SK-N-MC (cell line): ENCODE results near the gene MCM8.

Experiments used
- DNase-seq: peaks from one replicate; pipeline ENCODE4 v3.0.0-alpha.2; 2011; ENCODE audit warnings: low read depth, low spot score
- H3K27ac ChIP-seq: fragments of 200-600 bp; sonication (generic); 2 replicates; pipeline ENCODE4 v1.5.1; 2016; ENCODE audit warnings: mixed run types
- H3K36me3 ChIP-seq: fragments of 200-600 bp; sonication (generic); 2 replicates; pipeline ENCODE4 v1.6.1; 2017; ENCODE audit warnings: antibody characterized with exemption, low read length, mixed read lengths; ENCODE audit not compliant: insufficient read depth
- H3K4me3 ChIP-seq: fragments of 200-600 bp; sonication (generic); 2 replicates; pipeline ENCODE4 v1.5.1; 2016
- H3K9ac ChIP-seq: fragments of 200-600 bp; sonication (generic); 2 replicates; pipeline ENCODE4 v1.8.0; 2017; ENCODE audit warnings: mixed run types, mixed read lengths; ENCODE audit not compliant: insufficient read length
- H3K9me3 ChIP-seq: fragments of 200-600 bp; sonication (generic); 2 replicates; pipeline ENCODE4 v1.6.1; 2017; ENCODE audit warnings: low read depth, mild to moderate bottlenecking, antibody characterized with exemption, low read length, moderate library complexity, mixed read lengths
- EZH2 ChIP-seq: fragments of 200-600 bp; sonication (generic); IDR thresholded peaks from one replicate; pipeline ENCODE4 v1.6.1; 2017; ENCODE audit warnings: antibody characterized with exemption
- FOXP2 ChIP-seq: optimal IDR thresholded peaks from 2 replicates; pipeline ENCODE3; 2011; ENCODE audit warnings: mild to moderate bottlenecking, moderate library complexity; ENCODE audit not compliant: insufficient read depth; ENCODE audit errors: extremely low read length, control extremely low read depth
- POLR2AphosphoS5 ChIP-seq: IDR thresholded peaks from 2 replicates; pipeline ENCODE4 v1.6.1; 2012; ENCODE audit warnings: mild to moderate bottlenecking, low read depth, low read length, borderline replicate concordance

MCM8 gene

GRCh38 chr20:5935384-5935783 lies 15.1 kb upstream of the MCM8 start:
- Histone ChIP-seq H3K27ac (no peak overlapping the region), H3K9ac (no peak overlapping the region), H3K36me3 (peaks cover 22% of the 10 kb centered on the region), H3K4me3 (no peak overlapping the region), H3K9me3 (no peaks in the 10 kb centered on the region)
- TF ChIP-seq FOXP2, result no peak
- no peak for DNase-seq

GRCh38 chr20:5936238-5936637 lies 14.2 kb upstream of the MCM8 start:
- Histone ChIP-seq H3K27ac (no peak overlapping the region), H3K9ac (no peak overlapping the region), H3K9me3 (no peaks in the 10 kb centered on the region), H3K4me3 (no peak overlapping the region), H3K36me3 (peaks cover 30% of the 10 kb centered on the region)
- DNase-seq, result no peak
- no peak for TF ChIP-seq POLR2AphosphoS5
- no peak for TF ChIP-seq FOXP2
- no peak for TF ChIP-seq EZH2

GRCh38 chr20:5938456-5939029 lies 11.9 kb upstream of the MCM8 start:
- Histone ChIP-seq H3K4me3 (no peak overlapping the region), H3K36me3 (peaks cover 53% of the 10 kb centered on the region), H3K9ac (no peak overlapping the region), H3K27ac (no peak overlapping the region), H3K9me3 (no peaks in the 10 kb centered on the region)
- DNase-seq, result no peak
- TF ChIP-seq FOXP2, result no peak
- TF ChIP-seq POLR2AphosphoS5, result no peak
- no peak for TF ChIP-seq EZH2

- Histone ChIP-seq H3K27ac (no peak overlapping the region), H3K9ac (no peak overlapping the region), H3K36me3 (peaks cover 65% of the 10 kb centered on the region), H3K9me3 (no peaks in the 10 kb centered on the region), H3K4me3 (no peak overlapping the region)
- no peak for TF ChIP-seq FOXP2
- no peak for TF ChIP-seq POLR2AphosphoS5
- no peak for DNase-seq
Measured at GRCh38 chr20:5945963-5946362, 4.5 kb upstream of the MCM8 start.

GRCh38 chr20:5947276-5947675 lies 3.2 kb upstream of the MCM8 start:
- TF ChIP-seq EZH2 (no peak), POLR2AphosphoS5 (no peak), FOXP2 (no peak)
- Histone ChIP-seq H3K4me3 (no peak overlapping the region), H3K27ac (no peak overlapping the region), H3K9me3 (no peaks in the 10 kb centered on the region), H3K9ac (no peak overlapping the region), H3K36me3 (peaks cover 56% of the 10 kb centered on the region)
- DNase-seq, result no peak

GRCh38 chr20:5949943-5950270 lies 545 bp upstream of the MCM8 start:
- TF ChIP-seq FOXP2 (no peak), POLR2AphosphoS5 (no peak), EZH2 (no peak)
- peak overlapping the region; percentile 89 for H3K9ac ChIP-seq
- DNase-seq, result no peak
- peak overlapping the region; percentile 98 for H3K4me3 ChIP-seq
- no peak overlapping the region for H3K27ac ChIP-seq
- no peaks in the 10 kb centered on the region for H3K9me3 ChIP-seq
- H3K36me3 ChIP-seq, result peaks cover 56% of the 10 kb centered on the region

GRCh38 chr20:5967469-5967868 lies 17.0 kb downstream of the MCM8 start:
- TF ChIP-seq FOXP2 (no peak), EZH2 (no peak), POLR2AphosphoS5 (no peak)

GRCh38 chr20:5968462-5968861 lies 18.0 kb downstream of the MCM8 start:
- DNase-seq, result no peak
- no peak overlapping the region for H3K27ac ChIP-seq
- H3K4me3 ChIP-seq, result no peak overlapping the region
- peaks cover 77% of the 10 kb centered on the region for H3K36me3 ChIP-seq
- no peaks in the 10 kb centered on the region for H3K9me3 ChIP-seq
- TF ChIP-seq POLR2AphosphoS5, result no peak
- TF ChIP-seq EZH2, result no peak
- TF ChIP-seq FOXP2, result no peak
- H3K9ac ChIP-seq, result no peak overlapping the region

More at GRCh38 chr20:5967469-5967868, 17.0 kb downstream of the MCM8 start:
- no peak overlapping the region for H3K27ac ChIP-seq
- H3K4me3 ChIP-seq, result no peak overlapping the region
- DNase-seq, result no peak
- no peak overlapping the region for H3K9ac ChIP-seq
- peaks cover 71% of the 10 kb centered on the region for H3K36me3 ChIP-seq
- no peaks in the 10 kb centered on the region for H3K9me3 ChIP-seq

GRCh38 chr20:5969348-5969935 lies 19.0 kb downstream of the MCM8 start:
- H3K9ac ChIP-seq, result no peak overlapping the region
- H3K4me3 ChIP-seq, result no peak overlapping the region
- no peaks in the 10 kb centered on the region for H3K9me3 ChIP-seq
- TF ChIP-seq FOXP2 (no peak), POLR2AphosphoS5 (no peak)
- no peak for DNase-seq
- H3K36me3 ChIP-seq, result peaks cover 79% of the 10 kb centered on the region
- H3K27ac ChIP-seq, result no peak overlapping the region
